Measurements from ENCODE around the gene LENG8.

GRCh38 chr19:54484451-54484850, 35.5 kb downstream of the LENG8 start:
- TF ChIP-seq CTCF (IDR thresholded peaks at IDR 0.05; ENCODE audit: low read length) (no peak), EZH2phosphoT487 (IDR thresholded peaks at IDR 0.05; ENCODE audit: low read length) (no peak), EZH2 (optimal IDR thresholded peaks at IDR 0.05; ENCODE audit: low read depth, low read length) (no peak)
